Measurements from ENCODE around the gene MACF1. TPM values are rescaled to one million over a fixed set of nuclear protein-coding genes. Genes with fewer than 3 reads are reported as not detected.
A peak's percentile ranks its signal among the peaks of the same experiment; 100 is the strongest.

Gene MACF1
- total and polyA plus RNA-seq, 2 of the 13 experiments (the other 11 are each of a cell fraction or from before 2014, with no cell fraction given), result 36.7 to 65.4 TPM

- no peak for TF ChIP-seq AKNA (CRISPR knock-in tag; IDR thresholded peaks at IDR 0.05; ENCODE audit: borderline replicate concordance)
- peak; percentile 79 for TF ChIP-seq SOX13 (IDR thresholded peaks at IDR 0.05)
- TF ChIP-seq SOX13 (CRISPR knock-in tag; conservative IDR thresholded peaks at IDR 0.05 in 1 of 2, IDR thresholded peaks at IDR 0.05 in 1 of 2), result peak in 1 of 2 experiments; percentile 91; a peak in 2 of 4 replicates
- peak; percentile 24; the same call in 1 of the 2 replicates for TF ChIP-seq FOXJ3 (CRISPR knock-in tag; IDR thresholded peaks at IDR 0.05; ENCODE audit: borderline replicate concordance)
- TF ChIP-seq PATZ1 (CRISPR knock-in tag; IDR thresholded peaks at IDR 0.05), result peak; percentile 64
- no peak for TF ChIP-seq GLI4 (CRISPR knock-in tag; IDR thresholded peaks at IDR 0.05; ENCODE audit: borderline replicate concordance)
- TF ChIP-seq TFAP4 (IDR thresholded peaks at IDR 0.05; ENCODE audit: borderline replicate concordance, low read depth), result peak; percentile 91
- peak; percentile 82 for TF ChIP-seq HNF4A (CRISPR knock-in tag; IDR thresholded peaks at IDR 0.05)
- TF ChIP-seq RFXAP (CRISPR knock-in tag; IDR thresholded peaks at IDR 0.05; ENCODE audit: borderline replicate concordance), result peak; percentile 34; the same call in 1 of the 2 replicates
- no peak for TF ChIP-seq BRF2 (CRISPR knock-in tag; IDR thresholded peaks at IDR 0.05)
- TF ChIP-seq BCL6 (CRISPR knock-in tag; IDR thresholded peaks at IDR 0.05), result peak; percentile 61
- TF ChIP-seq CEBPG (CRISPR knock-in tag; IDR thresholded peaks at IDR 0.05), result peak; percentile 69; the same call in 1 of the 2 replicates
- TF ChIP-seq NONO (IDR thresholded peaks at IDR 0.05), result no peak
- TF ChIP-seq NONO (CRISPR knock-in tag; conservative IDR thresholded peaks at IDR 0.05), result peak; percentile 56; the same call in 1 of the 2 replicates
- 0 out of 2 replicates have a peak, but pooled peaks have one; percentile 40 for TF ChIP-seq FOXP1 (IDR thresholded peaks at IDR 0.05)
- TF ChIP-seq FOXP1 (CRISPR knock-in tag; IDR thresholded peaks at IDR 0.05), result peak; percentile 85
- TF ChIP-seq BCLAF1 (IDR thresholded peaks at IDR 0.05), result no peak
- peak; percentile 66; the same call in 1 of the 2 replicates for TF ChIP-seq ZNF331 (CRISPR knock-in tag; IDR thresholded peaks at IDR 0.05)
Measured at GRCh38 chr1:39214021-39214713, 9.7 kb downstream of the MACF1 start (continued).

All from HepG2 (cell line).